RWPE2 (cell line): ENCODE results near the gene RAET1E.
"Not testable (repeated sequence)": the region's sequence is repeated elsewhere in the genome, so short reads cannot be mapped to it uniquely, and the experiment has no call there.

Source experiments
- ATAC-seq: fragments of 200-7000 bp; cut with Tn5 transposase; 3 replicates; pipeline ENCODE4 v1.9.1; 2021; ENCODE audit warnings: low read depth
- DNase-seq: peaks from one replicate; pipeline ENCODE4 v3.0.0-alpha.2; 2020; ENCODE audit warnings: low spot score
- H3K27ac ChIP-seq: fragments of 450-650 bp; 2 replicates; pipeline ENCODE4 v1.5.1; 2017; ENCODE audit warnings: mild to moderate bottlenecking; ENCODE audit not compliant: poor library complexity, severe bottlenecking
- H3K27me3 ChIP-seq: fragments of 250-450 bp; sonication (Bioruptor Pico); 2 replicates; pipeline ENCODE4 v1.5.1; 2021; ENCODE audit warnings: mild to moderate bottlenecking, moderate library complexity; ENCODE audit not compliant: insufficient read depth, poor library complexity, severe bottlenecking
- H3K36me3 ChIP-seq: fragments of 250-450 bp; sonication (Bioruptor Pico); 2 replicates; pipeline ENCODE4 v1.5.1; 2020; ENCODE audit warnings: low read depth, mild to moderate bottlenecking, moderate library complexity
- H3K4me1 ChIP-seq: fragments of 250-450 bp; sonication (Bioruptor Pico); 2 replicates; pipeline ENCODE4 v1.5.1; 2021; ENCODE audit warnings: mild to moderate bottlenecking, moderate library complexity; ENCODE audit not compliant: insufficient read depth, poor library complexity, severe bottlenecking
- H3K4me3 ChIP-seq: fragments of 250-450 bp; sonication (Bioruptor Pico); 2 replicates; pipeline ENCODE4 v1.5.1; 2021; ENCODE audit warnings: mild to moderate bottlenecking, moderate library complexity; ENCODE audit not compliant: severe bottlenecking
- H3K9me3 ChIP-seq: fragments of 250-450 bp; sonication (Bioruptor Pico); 2 replicates; pipeline ENCODE4 v1.5.1; 2021; ENCODE audit warnings: mild to moderate bottlenecking, moderate library complexity; ENCODE audit not compliant: severe bottlenecking
- TF ChIP-seq, protein P1 (sequence below): fragments of 450-650 bp; IDR thresholded peaks from one replicate; pipeline ENCODE4 v1.5.1; 2017; ENCODE audit warnings: mild to moderate bottlenecking, moderate library complexity; ENCODE audit not compliant: poor library complexity, severe bottlenecking

RAET1E gene

DNA sequence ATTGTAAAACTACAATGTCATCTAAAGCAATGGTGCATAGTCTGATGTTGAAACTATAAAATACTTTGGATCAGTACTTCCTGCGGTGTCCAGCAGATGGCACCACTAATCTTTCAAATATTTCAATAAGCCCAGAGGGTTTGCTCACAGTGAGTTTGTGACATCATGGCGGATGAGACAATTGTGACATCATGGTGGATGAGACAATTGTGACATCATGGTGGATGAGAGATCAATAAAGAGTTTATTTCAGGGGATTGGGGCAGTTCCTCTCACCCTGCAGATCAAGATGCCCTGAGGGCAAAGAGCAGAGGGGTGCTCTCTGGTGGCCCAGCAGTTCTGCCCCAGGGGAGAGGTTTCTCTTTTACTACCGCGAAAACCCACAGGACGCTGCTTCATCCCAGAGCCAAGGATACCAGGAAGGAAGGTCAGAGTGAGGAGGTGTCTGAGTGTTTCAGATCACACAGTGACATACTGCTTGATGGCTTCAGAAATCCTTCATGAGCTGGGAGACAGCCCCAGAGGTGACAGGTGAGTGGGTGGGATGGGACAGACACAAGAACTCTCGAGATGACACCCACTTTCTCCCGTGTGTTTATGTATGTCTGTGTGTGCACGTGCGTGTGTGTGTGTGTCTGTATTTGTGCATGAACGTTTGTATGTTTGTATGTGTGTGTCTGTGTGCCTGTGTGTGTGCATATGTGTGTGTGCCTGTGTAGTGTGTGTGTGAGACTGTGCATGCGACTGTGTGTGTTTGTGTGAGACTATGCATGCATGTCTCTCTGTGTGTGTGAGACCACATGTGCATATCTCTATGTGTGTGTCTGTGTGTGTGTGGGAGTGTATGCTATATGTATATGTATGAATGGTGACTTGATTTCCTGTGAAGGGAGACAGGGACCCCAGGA is 36.6 kb upstream of the RAET1E start:
- TF ChIP-seq, protein P1, sequence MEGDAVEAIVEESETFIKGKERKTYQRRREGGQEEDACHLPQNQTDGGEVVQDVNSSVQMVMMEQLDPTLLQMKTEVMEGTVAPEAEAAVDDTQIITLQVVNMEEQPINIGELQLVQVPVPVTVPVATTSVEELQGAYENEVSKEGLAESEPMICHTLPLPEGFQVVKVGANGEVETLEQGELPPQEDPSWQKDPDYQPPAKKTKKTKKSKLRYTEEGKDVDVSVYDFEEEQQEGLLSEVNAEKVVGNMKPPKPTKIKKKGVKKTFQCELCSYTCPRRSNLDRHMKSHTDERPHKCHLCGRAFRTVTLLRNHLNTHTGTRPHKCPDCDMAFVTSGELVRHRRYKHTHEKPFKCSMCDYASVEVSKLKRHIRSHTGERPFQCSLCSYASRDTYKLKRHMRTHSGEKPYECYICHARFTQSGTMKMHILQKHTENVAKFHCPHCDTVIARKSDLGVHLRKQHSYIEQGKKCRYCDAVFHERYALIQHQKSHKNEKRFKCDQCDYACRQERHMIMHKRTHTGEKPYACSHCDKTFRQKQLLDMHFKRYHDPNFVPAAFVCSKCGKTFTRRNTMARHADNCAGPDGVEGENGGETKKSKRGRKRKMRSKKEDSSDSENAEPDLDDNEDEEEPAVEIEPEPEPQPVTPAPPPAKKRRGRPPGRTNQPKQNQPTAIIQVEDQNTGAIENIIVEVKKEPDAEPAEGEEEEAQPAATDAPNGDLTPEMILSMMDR: peak; percentile 89
- ATAC-seq: no peak

GRCh38 chr6:149933461-149933860 is 35.5 kb upstream of the RAET1E start:
- no peak overlapping the region for H3K4me3 ChIP-seq
- H3K36me3 ChIP-seq: no peaks in the 10 kb centered on the region
- ATAC-seq (no peak), DNase-seq (no peak)
- no peaks in the 10 kb centered on the region for H3K4me1 ChIP-seq
- H3K27me3 ChIP-seq: no peaks in the 10 kb centered on the region
- TF ChIP-seq, protein P1: no peak
- no peaks in the 10 kb centered on the region for H3K9me3 ChIP-seq
- H3K27ac ChIP-seq: no peak overlapping the region

More for the DNA sequence above, 36.6 kb upstream of the RAET1E start:
- no peak for DNase-seq
- H3K27me3 ChIP-seq: no peaks in the 10 kb centered on the region
- no peaks in the 10 kb centered on the region for H3K4me1 ChIP-seq
- H3K36me3 ChIP-seq: no peaks in the 10 kb centered on the region
- no peak overlapping the region for H3K27ac ChIP-seq
- no peak overlapping the region for H3K4me3 ChIP-seq
- H3K9me3 ChIP-seq: no peaks in the 10 kb centered on the region

DNA sequence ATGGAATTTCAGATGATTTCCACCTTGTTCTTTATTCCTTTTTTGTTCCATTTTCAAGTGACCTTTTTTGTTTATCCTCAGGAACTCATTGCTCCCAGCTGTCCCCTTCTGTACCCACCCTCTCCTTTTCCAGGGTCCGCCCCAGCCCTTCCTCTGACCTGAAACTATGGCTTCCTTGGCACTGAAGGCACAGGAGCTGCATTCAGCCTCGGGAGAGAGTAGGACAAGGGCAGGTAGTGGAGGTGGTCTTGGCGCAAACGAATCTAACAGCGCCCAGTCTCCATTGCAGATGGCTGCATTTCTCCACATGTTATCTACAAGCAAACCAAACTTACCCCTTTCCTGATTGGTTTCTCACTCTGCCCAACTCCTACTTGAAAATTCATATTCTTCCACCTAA is 35.1 kb upstream of the RAET1E start:
- H3K27ac ChIP-seq: no peak overlapping the region
- TF ChIP-seq, protein P1: no peak
- no peaks in the 10 kb centered on the region for H3K9me3 ChIP-seq
- H3K27me3 ChIP-seq: no peaks in the 10 kb centered on the region
- H3K36me3 ChIP-seq: no peaks in the 10 kb centered on the region
- H3K4me3 ChIP-seq: no peak overlapping the region
- no peak for ATAC-seq
- no peaks in the 10 kb centered on the region for H3K4me1 ChIP-seq
- no peak for DNase-seq

- H3K36me3 ChIP-seq: no peaks in the 10 kb centered on the region
- H3K9me3 ChIP-seq: no peaks in the 10 kb centered on the region
- ATAC-seq (no peak), DNase-seq (no peak)
- H3K4me1 ChIP-seq: no peaks in the 10 kb centered on the region
- no peak overlapping the region for H3K4me3 ChIP-seq
- no peaks in the 10 kb centered on the region for H3K27me3 ChIP-seq
- TF ChIP-seq, protein P1: no peak
- no peak overlapping the region for H3K27ac ChIP-seq
Observed at GRCh38 chr6:149931501-149931900, 33.6 kb upstream of the RAET1E start.

- Histone ChIP-seq H3K27me3 (no peaks in the 10 kb centered on the region), H3K27ac (no peak overlapping the region), H3K9me3 (no peaks in the 10 kb centered on the region), H3K36me3 (no peaks in the 10 kb centered on the region), H3K4me3 (no peak overlapping the region), H3K4me1 (peaks cover 3% of the 10 kb centered on the region)
- TF ChIP-seq, protein P1: peak; percentile 38
- ATAC-seq (no peak), DNase-seq (no peak)
Observed at GRCh38 chr6:149929422-149929821, 31.5 kb upstream of the RAET1E start.

DNA sequence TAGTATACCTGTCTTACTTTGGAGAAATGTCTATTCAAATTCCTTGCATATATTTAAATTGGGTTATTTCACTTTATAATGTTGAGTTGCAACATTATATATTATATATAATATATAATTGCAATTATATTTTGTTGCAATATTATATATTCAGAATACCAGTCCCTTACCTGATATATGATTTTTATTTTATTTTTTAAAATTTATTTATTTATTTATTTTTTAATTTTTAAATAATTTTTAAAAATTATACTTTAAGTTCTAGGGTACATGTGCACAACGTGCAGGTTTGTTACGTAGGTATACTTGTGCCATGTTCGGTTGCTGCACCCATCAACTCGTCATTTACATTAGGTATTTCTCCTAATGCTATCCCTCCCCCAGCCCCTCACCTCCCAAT is 29.1 kb upstream of the RAET1E start:
- DNase-seq, H3K4me3 ChIP-seq, ATAC-seq, H3K36me3 ChIP-seq, H3K27ac ChIP-seq, H3K4me1 ChIP-seq, H3K9me3 ChIP-seq, H3K27me3 ChIP-seq: not testable (repeated sequence)
